Tibial artery (tissue), 4 donors: ENCODE results near the gene CYB5R3.
"Not testable (repeated sequence)": the region's sequence is repeated elsewhere in the genome, so short reads cannot be mapped to it uniquely, and the experiment has no call there.

Source experiments
- DNase-seq, 2 donors: peaks; one replicate each; pipeline ENCODE4 v3.0.0-alpha.2; 2019
- H3K27ac ChIP-seq, 2 donors: fragments of 200-600 bp; sonication (generic) in 1 of 2; 1 replicate in 1 of 2; 2 replicates in 1 of 2; pipeline ENCODE4 v1.5.1; 2018 to 2019; ENCODE audit warnings: mild to moderate bottlenecking in 1 of 2
- H3K27me3 ChIP-seq, 2 donors: fragments of 200-600 bp; sonication (generic) in 1 of 2; one replicate each; pipeline versions ENCODE4 v1.5.1 to v1.6.0; 2016 to 2019
- H3K36me3 ChIP-seq, 3 donors: fragments of 200-600 bp; sonication (generic) in 2 of 3; one replicate each; pipeline ENCODE4 v1.5.1; 2016 to 2019; ENCODE audit warnings: mild to moderate bottlenecking in 2 of 3
- H3K4me1 ChIP-seq, 4 donors: fragments of 200-600 bp; sonication (generic) in 2 of 4; 1 replicate in 3 of 4; 2 replicates in 1 of 4; pipeline ENCODE4 v1.5.1; 2016 to 2019
- H3K4me3 ChIP-seq, 2 donors: fragments of 200-600 bp; sonication (generic) in 1 of 2; 1 replicate in 1 of 2; 2 replicates in 1 of 2; pipeline ENCODE4 v1.5.1; 2018 to 2019; ENCODE audit warnings: mild to moderate bottlenecking in 2 of 2
- H3K9me3 ChIP-seq, 3 donors: fragments of 200-600 bp; sonication (generic) in 1 of 3; one replicate each; pipeline ENCODE4 v1.5.1; 2016 to 2019
- CTCF ChIP-seq, 2 experiments: fragments of 200-600 bp in 1 of 2; fragments of 450-650 bp in 1 of 2; IDR thresholded peaks; one replicate each; pipeline ENCODE4 v1.5.1; 2017 to 2019; ENCODE audit warnings: antibody characterized with exemption in 2 of 2, mild to moderate bottlenecking in 1 of 2, moderate library complexity in 1 of 2
- intact Hi-C: fragments of 100-400 bp; cut with DNase I; formaldehyde crosslinking; loops from one replicate; pipeline ENCODE4 v1.15.0; 2023; ENCODE audit warnings: low total_unique reads

The CYB5R3 gene

GRCh38 chr22:42577623-42578240 is 71.5 kb downstream of the CYB5R3 start:
- TF ChIP-seq CTCF (IDR thresholded peaks at IDR 0.05) = no peak
- Histone ChIP-seq H3K27ac (no peak overlapping the region), H3K36me3 (peaks cover 3 to 65% (median 27%) of the 10 kb centered on the region in 3 donors), H3K9me3 (no peaks in the 10 kb centered on the region), H3K27me3 (no peaks in the 10 kb centered on the region), H3K4me3 (no peak overlapping the region), H3K4me1 (peaks cover 0 to 12% (median 9%) of the 10 kb centered on the region in 4 donors)
- intact Hi-C loops = no loop called here
- no peak for DNase-seq

- H3K27ac ChIP-seq, H3K4me1 ChIP-seq: not testable (repeated sequence)
- H3K36me3 ChIP-seq = peaks cover 3 to 67% (median 27%) of the 10 kb centered on the region in 3 donors
Measured at GRCh38 chr22:42577141-42577540, 72.1 kb downstream of the CYB5R3 start.

GRCh38 chr22:42575996-42576574 is 73.1 kb downstream of the CYB5R3 start:
- H3K9me3 ChIP-seq, H3K27ac ChIP-seq, H3K4me1 ChIP-seq, H3K4me3 ChIP-seq, DNase-seq, intact Hi-C loops, H3K27me3 ChIP-seq: not testable (repeated sequence)
- H3K36me3 ChIP-seq = peaks cover 3 to 78% (median 27%) of the 10 kb centered on the region in 3 donors

More at GRCh38 chr22:42577141-42577540, 72.1 kb downstream of the CYB5R3 start:
- H3K9me3 ChIP-seq, H3K27me3 ChIP-seq, H3K4me3 ChIP-seq, DNase-seq, intact Hi-C loops: not testable (repeated sequence)

GRCh38 chr22:42574468-42574867 is 74.7 kb downstream of the CYB5R3 start:
- peaks cover 3 to 87% (median 27%) of the 10 kb centered on the region in 3 donors for H3K36me3 ChIP-seq
- H3K27ac ChIP-seq, intact Hi-C loops, H3K4me3 ChIP-seq, DNase-seq, H3K4me1 ChIP-seq, H3K27me3 ChIP-seq, H3K9me3 ChIP-seq: not testable (repeated sequence)

- H3K27me3 ChIP-seq, intact Hi-C loops, H3K4me1 ChIP-seq, H3K27ac ChIP-seq, H3K4me3 ChIP-seq, DNase-seq, H3K9me3 ChIP-seq: not testable (repeated sequence)
- H3K36me3 ChIP-seq = peaks cover 3 to 89% (median 27%) of the 10 kb centered on the region in 3 donors
Measured at GRCh38 chr22:42574046-42574445, 75.1 kb downstream of the CYB5R3 start.

- not testable (repeated sequence) for H3K4me1 ChIP-seq, DNase-seq
Measured at GRCh38 chr22:42571068-42571467, 78.1 kb downstream of the CYB5R3 start.

GRCh38 chr22:42570580-42570979 is 78.6 kb downstream of the CYB5R3 start:
- intact Hi-C loops, H3K4me3 ChIP-seq, H3K9me3 ChIP-seq, H3K4me1 ChIP-seq, DNase-seq, H3K27ac ChIP-seq, H3K27me3 ChIP-seq: not testable (repeated sequence)
- H3K36me3 ChIP-seq = peaks cover 3 to 65% (median 11%) of the 10 kb centered on the region in 3 donors

More at GRCh38 chr22:42571068-42571467, 78.1 kb downstream of the CYB5R3 start:
- H3K27me3 ChIP-seq, H3K27ac ChIP-seq, intact Hi-C loops, H3K9me3 ChIP-seq, H3K4me3 ChIP-seq: not testable (repeated sequence)
- H3K36me3 ChIP-seq = peaks cover 3 to 65% (median 11%) of the 10 kb centered on the region in 3 donors

GRCh38 chr22:42567950-42568349 is 81.2 kb downstream of the CYB5R3 start:
- H3K4me1 ChIP-seq, DNase-seq, intact Hi-C loops, H3K27me3 ChIP-seq, H3K4me3 ChIP-seq, H3K27ac ChIP-seq, H3K9me3 ChIP-seq: not testable (repeated sequence)
- H3K36me3 ChIP-seq = peaks cover 0 to 53% (median 3%) of the 10 kb centered on the region in 3 donors
